GM18502 (cell line): ENCODE results near the gene SIPA1L3.
A peak's percentile ranks its signal among the peaks of the same experiment; 100 is the strongest.

Experiments used
- ATAC-seq: cut with Tn5 transposase; IDR thresholded peaks from one replicate; pipeline ENCODE4 v1.9.1; 2021; ENCODE audit warnings: mild to moderate bottlenecking; ENCODE audit not compliant: unreplicated experiment, poor library complexity

SIPA1L3 gene

GRCh38 chr19:37991176-37991835, 84.3 kb downstream of the SIPA1L3 start:
- no peak for ATAC-seq

GRCh38 chr19:37991841-37992248, 84.8 kb downstream of the SIPA1L3 start:
- no peak for ATAC-seq

- ATAC-seq: no peak
These were observed 85.8 kb downstream of the SIPA1L3 start for GRCh38 chr19:37992761-37993160.

- ATAC-seq: no peak
These were observed 87.8 kb downstream of the SIPA1L3 start for GRCh38 chr19:37994823-37995130.

- ATAC-seq: no peak
These were observed 88.3 kb downstream of the SIPA1L3 start for GRCh38 chr19:37995346-37995745.

GRCh38 chr19:37997911-37998344, 90.9 kb downstream of the SIPA1L3 start:
- no peak for ATAC-seq

GRCh38 chr19:37998801-37999308, 91.8 kb downstream of the SIPA1L3 start:
- ATAC-seq: no peak

GRCh38 chr19:37999309-38000213, 92.6 kb downstream of the SIPA1L3 start:
- no peak for ATAC-seq

GRCh38 chr19:38001158-38001781, 94.3 kb downstream of the SIPA1L3 start:
- ATAC-seq: no peak

- ATAC-seq: no peak
These were observed 96.6 kb downstream of the SIPA1L3 start for GRCh38 chr19:38003438-38004185.

- ATAC-seq: peak; percentile 7
These were observed 97.1 kb downstream of the SIPA1L3 start for GRCh38 chr19:38004186-38004520.

- ATAC-seq: peak; percentile 69
These were observed 97.7 kb downstream of the SIPA1L3 start for GRCh38 chr19:38004521-38005223.

GRCh38 chr19:38005224-38005614, 98.2 kb downstream of the SIPA1L3 start:
- no peak for ATAC-seq

- no peak for ATAC-seq
These were observed 99.5 kb downstream of the SIPA1L3 start for GRCh38 chr19:38006361-38007045.

GRCh38 chr19:38009650-38010242, 102.7 kb downstream of the SIPA1L3 start:
- no peak for ATAC-seq

GRCh38 chr19:38011426-38011825, 104.4 kb downstream of the SIPA1L3 start:
- no peak for ATAC-seq

GRCh38 chr19:38012290-38012689, 105.3 kb downstream of the SIPA1L3 start:
- no peak for ATAC-seq

- no peak for ATAC-seq
These were observed 105.9 kb downstream of the SIPA1L3 start for GRCh38 chr19:38012944-38013343.
